ENCODE results near the gene PTPRD. TPM values are rescaled to one million over a fixed set of nuclear protein-coding genes. Genes with fewer than 3 reads are reported as not detected.

Gene PTPRD
- total RNA-seq, 2 donors from 2014 or later: 12.1 to 13.4 TPM

DNA sequence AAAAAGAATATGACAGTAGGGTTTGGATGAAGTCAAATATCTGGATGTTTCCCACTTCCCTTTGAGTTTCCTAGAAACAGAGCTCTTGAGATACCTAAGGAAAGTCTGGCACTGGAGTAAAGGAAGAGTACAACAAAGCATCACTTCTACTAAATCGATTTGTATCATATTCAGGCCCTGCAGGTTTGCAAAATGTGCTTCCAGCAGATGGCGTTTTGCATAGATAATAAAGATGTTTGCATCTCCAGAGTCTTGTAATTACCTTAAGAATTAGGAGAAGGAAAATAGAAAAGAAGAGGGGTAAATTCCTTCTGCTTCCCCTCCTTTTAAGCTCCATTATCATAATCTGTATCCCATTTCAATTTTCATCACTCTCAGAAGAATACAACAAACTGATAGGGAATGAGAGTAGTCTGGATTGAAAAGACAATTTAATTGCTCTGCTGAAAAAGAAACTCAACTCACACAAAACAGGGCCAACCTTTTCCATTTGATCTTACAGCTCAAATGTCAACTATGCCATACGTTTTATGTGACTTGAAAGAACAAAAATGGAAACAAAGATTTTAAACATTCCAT is 380.4 kb downstream of the PTPRD start:
- no peak for DNase-seq
- intact Hi-C loops (cut with DNase I): loop anchor here in 1 of 2 donors (2.0 kb wide), 1 partner anchor 36 kb away; no protein-coding TSS in a partner anchor
- no peak for ATAC-seq

DNA sequence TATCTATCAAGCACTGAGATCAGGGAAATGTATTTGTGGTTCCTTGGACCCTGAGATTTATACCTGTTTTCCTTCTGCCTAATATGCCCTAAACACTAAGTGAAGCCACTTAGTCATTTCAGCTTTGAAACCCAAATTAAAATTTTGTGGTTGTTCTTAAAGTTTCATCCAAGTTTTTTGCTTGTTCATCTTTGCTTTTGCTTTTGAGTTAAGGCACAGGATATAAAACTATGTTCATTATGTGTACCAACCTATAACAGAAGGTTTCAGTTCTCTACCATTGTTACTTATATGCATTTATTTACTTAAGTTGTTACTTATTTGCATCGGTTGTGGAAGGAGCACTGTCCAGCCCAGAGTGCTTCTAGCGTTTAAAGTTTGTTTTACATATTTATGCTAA is 382.3 kb downstream of the PTPRD start:
- ATAC-seq: no peak
- no peak for DNase-seq
- intact Hi-C loops (cut with DNase I): no loop called here

DNA sequence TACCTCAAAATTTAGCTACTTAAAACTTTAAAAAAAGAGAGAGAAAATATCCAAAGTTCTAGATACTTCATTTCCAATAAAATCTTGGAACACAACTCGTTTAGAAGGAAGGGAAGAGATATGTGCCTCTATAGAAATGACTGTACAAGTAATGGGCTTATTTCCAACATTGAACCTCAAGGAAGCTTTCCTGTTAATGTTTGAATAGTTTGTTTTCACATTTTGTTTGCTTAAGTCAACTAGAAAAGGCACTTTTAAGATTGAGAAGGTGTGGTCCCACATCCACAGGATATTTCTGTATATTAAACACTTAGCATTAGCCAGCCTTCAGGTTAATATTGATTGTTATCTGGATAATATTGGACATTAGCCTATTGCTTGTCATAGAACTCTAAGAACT is 384.7 kb downstream of the PTPRD start:
- ATAC-seq (no peak), DNase-seq (no peak)
- intact Hi-C loops (cut with DNase I): no loop called here

DNA sequence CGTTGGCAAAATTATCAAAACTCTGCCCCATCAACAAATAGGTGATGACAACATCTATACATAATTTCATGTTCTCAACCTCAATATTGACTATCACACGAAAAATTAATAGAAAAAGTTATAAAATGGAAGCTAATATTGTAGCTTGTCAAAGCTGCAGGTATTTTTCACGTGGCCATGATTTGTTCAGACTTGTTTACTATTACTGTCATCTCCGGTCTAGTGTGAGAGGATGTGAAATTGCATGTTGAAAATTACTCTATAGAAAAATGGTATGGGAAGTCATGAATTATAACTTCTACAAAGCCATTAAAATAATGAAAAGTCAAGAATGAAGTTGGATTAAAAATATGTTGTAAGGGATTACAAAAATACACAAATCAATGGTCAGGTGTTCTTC is 385.8 kb downstream of the PTPRD start:
- intact Hi-C loops (cut with DNase I): no loop called here
- ATAC-seq: no peak
- no peak for DNase-seq

DNA sequence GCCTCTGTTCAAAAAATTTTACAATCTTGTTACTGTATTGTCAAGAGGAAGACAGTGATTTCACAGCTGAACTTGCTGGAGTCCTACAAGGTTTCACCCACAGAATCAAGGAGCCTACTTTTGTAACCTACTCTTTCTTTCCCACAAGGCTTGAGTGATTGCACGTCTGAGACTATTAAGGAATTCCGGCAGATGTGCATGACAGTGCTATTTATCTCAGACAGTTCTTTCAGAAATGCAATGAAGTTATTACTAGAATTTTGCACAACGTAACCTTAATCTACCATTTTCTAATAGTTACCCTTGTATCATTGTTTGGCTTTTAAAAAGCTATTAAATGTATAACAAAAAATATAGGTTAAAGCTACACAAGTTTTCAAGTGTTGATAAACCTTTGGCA is 400.1 kb downstream of the PTPRD start:
- no peak for ATAC-seq
- intact Hi-C loops (cut with DNase I): no loop called here
- DNase-seq: no peak

DNA sequence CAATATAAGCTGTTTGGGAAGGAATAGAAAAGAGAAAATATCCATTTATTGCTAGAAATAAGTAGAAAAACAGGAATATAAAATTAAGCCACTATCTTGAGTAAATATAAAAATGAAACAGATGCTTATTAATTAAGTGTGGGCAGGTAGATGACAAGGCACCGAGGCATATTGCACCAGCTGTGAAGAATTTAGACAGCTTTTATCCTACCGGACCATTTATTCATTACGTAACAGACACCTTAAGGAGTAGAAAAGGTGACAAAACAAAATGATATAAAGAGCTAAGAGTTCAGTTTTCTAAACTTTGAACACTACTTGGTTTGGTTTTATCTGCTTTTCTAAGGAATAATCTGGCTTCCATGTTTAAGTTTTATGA is 404.1 kb downstream of the PTPRD start:
- ATAC-seq (no peak), DNase-seq (no peak)
- intact Hi-C loops (cut with DNase I): no loop called here

DNA sequence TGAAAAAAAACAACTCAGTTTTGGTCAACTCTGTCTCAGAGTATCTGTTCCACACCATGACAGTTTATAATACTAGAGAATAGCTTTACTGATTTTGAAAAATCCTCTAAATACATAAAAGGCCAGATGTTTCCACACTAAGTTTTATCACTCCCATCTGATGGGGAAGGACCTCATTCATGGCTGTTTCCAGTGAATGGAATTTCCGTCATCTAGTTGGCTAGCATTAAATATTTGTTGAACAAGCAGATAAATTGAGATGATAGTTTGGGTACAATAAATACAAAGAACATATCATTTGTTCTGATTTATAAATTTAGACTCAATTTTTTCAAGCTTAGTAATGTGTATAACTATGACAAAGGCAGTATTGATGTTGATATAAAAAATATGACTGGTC is 408.5 kb downstream of the PTPRD start:
- intact Hi-C loops (cut with DNase I): no loop called here
- no peak for DNase-seq
- no peak for ATAC-seq

DNA sequence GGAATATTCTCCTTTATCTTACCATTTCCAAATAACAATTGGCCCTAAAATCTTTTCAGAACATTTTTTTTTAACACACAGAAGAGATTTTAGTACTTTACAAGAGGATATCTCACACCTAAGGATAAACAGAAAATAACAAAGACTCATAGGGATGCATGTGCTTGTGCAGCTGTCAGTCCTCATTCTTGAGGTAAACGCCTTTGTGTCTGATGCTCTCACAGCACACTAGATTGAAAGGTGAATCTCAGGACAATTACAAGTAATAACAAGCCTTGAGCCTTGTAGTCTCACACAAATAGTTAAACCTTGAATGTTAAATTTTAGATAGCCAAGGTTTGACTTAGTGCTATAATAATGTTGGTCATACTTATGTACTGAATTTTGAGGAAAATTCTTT is 439.2 kb downstream of the PTPRD start:
- intact Hi-C loops (cut with DNase I): no loop called here
- ATAC-seq: no peak
- no peak for DNase-seq

DNA sequence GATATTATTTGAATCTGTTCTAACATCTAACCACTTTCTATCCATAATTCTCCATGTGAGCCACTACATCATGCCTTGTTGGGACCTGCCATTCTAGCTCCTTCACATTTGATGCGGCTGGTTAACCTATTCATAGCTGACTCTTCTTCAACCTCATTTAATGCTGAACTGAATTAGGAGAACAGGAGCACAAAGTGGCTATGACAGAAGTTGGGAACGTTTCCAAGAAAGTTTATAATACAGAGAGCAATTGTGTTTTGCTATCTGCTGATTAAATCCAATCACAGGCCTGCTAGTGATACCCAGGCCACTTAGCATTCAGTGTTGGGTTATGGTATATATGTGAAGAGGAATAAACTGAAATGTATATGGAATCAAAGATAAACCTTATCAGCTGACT is 440.3 kb downstream of the PTPRD start:
- intact Hi-C loops (cut with DNase I): no loop called here

DNA sequence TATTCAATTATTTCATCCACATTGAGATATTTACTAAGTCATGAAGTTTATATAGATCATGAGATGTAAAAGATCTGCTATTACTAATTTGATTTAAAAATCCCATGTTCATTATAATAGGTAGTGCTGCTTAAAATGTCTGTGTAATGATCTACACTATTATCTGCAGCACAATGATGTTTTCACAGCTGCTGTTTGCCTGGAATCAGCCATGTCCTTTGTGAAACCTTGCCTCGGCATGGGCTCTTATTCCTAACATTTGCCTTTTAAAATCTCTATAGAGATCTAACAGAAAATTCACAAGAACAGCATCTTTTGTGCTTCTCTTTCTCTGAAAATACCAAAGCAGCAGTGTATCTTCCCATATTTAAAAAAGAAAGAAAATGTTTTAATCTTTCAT is 444.6 kb downstream of the PTPRD start:
- intact Hi-C loops (cut with DNase I): no loop called here
- ATAC-seq: no peak
- DNase-seq: no peak

More for the DNA sequence above, 440.3 kb downstream of the PTPRD start:
- DNase-seq: no peak
- ATAC-seq: no peak

DNA sequence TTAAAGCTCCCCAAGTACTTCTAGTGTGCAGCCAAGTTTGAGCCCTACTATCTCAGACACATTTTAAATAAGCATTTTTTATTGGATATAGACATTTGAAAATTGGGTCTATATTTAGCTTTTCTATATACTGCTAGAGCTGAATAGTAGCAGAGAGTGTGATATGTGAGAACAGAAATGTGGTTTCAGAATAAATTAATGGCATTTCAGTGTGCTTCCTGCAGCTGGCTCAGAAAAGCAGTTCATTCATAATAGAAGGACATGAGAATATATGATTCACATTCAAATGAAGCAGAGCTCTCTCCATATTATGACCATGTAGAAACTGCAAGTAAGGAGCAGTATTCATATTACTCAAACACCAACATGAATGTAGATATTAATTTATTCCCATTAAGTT is 464.0 kb downstream of the PTPRD start:
- ATAC-seq (no peak), DNase-seq (no peak)
- intact Hi-C loops (cut with DNase I): no loop called here

DNA sequence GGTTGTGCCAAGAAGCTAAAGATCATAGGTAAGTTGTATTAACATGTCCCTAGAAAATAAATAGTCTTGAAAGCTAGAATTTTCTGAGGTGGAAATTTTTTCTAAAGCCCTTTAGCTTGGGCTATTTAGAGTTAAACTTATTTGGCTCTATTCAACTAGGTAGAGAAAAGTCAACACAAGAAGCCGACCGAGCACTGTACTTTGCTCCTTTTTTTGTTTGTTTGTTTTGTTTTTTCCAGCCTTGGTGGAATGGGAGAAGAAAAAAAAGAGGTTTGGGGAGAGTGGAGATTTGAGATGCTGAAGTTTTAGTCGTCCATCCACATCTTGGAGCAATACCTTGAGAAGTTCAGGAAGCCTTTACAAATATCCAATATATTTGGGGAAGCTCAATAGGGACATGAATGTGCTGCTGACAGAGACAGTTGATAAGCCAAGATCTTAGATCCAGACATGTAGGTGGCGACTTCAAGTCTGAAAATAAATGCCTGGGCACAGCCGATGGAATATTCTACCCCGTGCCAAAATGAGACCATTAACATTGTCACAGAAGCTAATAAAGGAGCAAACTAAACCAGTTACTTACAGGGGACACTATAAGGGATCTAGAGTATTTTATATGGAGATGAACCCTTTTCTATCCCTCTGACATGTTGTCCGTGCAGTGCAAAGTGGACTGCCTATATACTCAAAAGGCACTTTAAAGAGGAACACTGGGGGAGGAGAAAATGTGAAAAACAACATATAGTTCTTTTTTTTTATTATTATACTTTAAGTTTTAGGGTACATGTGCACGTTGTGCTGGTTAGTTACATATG is 466.1 kb downstream of the PTPRD start:
- no peak for ATAC-seq
- intact Hi-C loops (cut with DNase I): no loop called here
- no peak for DNase-seq

DNA sequence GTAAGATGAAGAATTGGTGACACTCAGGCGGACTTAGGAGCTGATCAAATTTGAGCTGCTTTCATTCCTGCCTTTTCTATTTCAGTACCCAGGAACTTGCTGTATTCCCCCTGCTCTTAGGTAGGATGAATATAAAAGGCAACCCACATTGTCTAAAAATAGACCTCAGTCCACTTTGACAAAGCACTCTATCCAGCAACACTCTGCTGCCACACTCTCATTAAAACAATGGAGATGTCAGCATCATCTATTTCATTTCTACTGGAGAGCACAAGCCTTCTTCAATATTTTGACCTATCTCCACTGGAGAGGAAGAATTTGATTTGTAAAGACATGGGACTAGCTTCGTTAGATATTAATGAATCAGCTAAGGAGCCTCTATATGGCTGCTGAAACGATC is 468.4 kb downstream of the PTPRD start:
- intact Hi-C loops (cut with DNase I): no loop called here
- no peak for DNase-seq
- peak; percentile 38 to 53 for ATAC-seq

DNA sequence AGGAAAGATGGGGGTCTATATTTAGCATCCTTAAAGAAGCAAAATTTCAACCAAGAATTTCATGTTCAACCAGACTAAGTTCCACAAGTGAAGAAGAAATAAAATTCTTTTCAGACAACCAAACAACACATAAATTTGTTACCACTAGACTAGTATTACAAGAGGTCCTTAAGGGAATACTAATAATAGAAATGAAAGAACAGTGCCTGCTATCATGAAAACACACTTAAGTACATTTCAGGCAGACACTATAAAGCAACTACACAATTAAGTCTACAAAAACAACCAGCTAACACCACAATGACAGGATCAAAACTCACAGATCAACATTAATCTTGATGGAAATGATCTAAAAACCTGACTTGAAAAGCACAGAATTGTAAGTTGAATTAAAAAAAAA is 477.2 kb downstream of the PTPRD start:
- intact Hi-C loops (cut with DNase I): no loop called here
- ATAC-seq: no peak
- DNase-seq: no peak

DNA sequence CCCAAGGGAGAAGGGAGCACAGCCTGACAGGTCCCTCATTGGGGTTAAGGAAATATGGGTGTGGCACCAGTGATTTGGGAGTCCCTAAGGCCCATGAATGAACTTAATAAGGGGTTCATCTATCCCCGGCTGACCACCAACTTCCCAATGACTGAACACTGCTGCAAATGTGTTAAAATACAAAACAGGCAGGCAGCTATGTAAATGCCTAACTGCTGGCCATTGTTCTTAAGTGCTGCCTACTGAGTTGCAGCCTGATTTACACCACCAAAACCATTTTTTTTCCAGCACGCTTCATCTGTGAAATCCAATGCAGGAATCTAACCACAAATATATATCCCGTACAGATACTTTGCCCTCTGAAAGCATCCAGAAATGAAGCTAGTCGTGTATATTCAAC is 478.5 kb downstream of the PTPRD start:
- DNase-seq (no peak), ATAC-seq (no peak)
- intact Hi-C loops (cut with DNase I): no loop called here

DNA sequence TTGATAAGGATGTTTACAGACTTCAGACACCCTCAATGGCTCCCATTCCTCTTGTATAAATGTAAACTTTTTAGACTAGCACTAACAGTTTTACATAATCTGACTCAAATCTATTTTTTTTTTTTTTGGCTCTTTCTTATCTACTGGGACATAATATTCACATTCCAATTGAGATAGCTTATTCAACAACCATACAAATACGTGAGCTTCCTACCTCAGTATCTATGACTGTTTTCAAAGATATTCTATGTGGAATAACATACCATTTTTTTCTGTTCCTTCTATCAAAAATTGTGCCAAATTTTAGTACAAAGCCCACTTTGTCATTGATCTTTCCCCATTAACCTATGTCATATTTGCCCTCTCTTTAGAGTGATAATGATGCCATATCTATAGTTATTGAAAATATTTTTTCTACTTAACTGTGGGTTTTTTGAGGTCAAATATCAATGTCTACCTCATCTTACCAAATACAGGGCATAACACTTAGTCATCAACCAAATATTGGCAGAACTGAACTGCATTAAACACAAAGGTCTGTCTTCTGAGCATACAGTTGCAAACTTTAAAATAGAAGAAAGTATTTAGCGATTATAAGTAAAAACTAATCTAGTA is 482.6 kb downstream of the PTPRD start:
- ATAC-seq (no peak), DNase-seq (no peak)
- intact Hi-C loops (cut with DNase I): no loop called here

DNA sequence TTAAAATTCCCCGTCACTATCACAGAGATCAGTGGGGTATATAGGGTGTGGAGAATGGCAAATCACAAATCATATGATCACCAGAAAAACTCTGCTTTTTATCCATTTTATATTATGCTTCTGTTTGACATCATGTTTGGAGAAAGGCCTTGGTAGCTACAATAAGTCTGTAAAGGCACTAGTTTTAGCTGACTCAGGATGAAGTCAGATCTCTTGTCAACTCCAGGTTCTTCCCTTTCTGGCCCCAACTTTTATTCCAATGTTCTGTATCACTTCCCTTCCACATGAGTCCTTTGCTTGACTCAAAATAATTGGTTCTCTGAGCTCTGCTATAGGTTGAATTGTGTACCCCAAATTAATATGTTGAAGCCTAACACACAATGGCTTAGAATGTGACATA is 484.9 kb downstream of the PTPRD start:
- ATAC-seq: no peak
- intact Hi-C loops (cut with DNase I): no loop called here
- DNase-seq: no peak

DNA sequence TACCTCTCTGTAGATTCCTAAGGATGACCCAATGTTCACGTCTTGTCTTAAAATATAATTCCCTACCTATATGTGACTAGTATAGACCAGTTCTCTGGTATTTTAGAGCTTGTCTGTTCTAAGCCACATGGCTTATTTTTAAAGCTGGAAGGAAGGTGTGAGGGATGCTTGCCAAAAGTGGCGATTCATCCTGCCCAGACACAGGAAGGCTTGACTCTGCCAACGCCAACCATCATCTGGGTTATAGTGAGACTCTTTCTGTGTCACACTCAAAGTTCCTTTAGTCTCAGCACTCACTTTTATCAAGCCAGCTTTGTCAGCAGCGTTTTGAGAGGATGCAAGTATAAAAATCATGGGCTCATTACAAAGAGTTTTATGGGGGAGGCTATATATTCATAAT is 500.0 kb downstream of the PTPRD start:
- intact Hi-C loops (cut with DNase I): no loop called here
- ATAC-seq: peak; percentile 70 to 72

DNA sequence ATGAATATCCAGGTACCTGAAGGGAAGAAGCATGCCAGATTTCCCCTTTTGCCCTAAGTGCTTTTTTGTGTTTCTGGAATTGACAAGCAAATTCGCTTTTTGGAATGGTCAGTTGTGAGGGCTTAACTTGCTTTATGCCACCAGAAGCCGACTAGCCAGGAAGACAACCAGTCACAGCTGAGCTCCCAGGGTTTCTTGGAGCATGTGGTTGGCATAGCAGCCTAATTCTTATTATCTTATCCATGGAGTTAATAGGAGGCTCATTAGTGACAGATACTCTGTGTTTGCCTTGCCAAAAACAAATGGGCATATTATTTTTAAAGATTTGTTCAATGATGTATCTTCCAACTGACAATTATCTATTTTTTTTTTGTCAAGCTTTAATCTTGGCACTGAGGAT is 500.7 kb downstream of the PTPRD start:
- intact Hi-C loops (cut with DNase I): no loop called here
- ATAC-seq (peak in 1 of 2 donors; percentile 41), DNase-seq (no peak)

More for the DNA sequence above, 500.0 kb downstream of the PTPRD start:
- peak; percentile 19 for DNase-seq

DNA sequence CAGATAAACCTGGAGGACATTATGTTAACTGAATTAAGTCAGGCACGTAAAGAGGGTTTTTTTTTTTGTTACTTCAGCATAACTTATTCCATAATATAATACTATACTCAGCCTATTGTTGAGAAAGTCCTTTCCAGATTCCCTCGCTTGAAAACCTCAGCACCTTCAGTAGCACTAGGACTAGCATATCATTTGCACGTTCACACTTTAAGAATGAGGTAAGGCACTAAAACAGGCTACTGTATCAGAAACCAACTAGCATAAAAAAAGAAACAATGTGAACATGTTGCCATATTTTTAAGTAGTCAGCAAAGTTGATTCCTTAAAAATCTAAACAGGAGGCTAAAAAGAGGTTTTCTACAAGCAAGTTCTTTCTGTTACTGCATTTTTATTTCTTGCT is 504.0 kb downstream of the PTPRD start:
- peak; percentile 53 to 74 for ATAC-seq
- intact Hi-C loops (cut with DNase I): no loop called here
- no peak for DNase-seq

DNA sequence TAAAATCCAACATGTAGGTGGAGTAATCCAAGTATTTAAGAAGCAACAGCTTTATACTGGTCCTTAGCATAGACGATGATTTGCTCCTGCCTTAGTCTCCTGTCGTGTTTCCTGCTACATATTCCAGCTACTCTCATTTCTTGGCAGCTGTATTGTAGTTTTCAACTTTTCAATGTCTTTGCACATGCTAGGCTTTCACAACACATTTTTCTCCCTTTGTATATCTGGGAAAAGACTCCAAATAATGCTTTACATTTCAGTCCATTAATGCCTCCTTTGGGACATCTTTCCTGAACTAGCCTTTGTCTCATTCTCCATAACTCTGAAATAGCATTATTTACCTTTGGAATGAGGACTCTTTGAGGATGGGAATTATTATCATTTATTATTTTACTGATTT is 508.0 kb downstream of the PTPRD start:
- ATAC-seq (no peak), DNase-seq (no peak)
- intact Hi-C loops (cut with DNase I): no loop called here
